Lung (tissue), 12 donors: ENCODE data around the gene NCKAP5L. TPM values are rescaled to one million over a fixed set of nuclear protein-coding genes. Genes with fewer than 3 reads are reported as not detected.

Experiments used
- ATAC-seq: fragments of 200-7000 bp; cut with Tn5 transposase; one replicate; pipeline ENCODE4 v1.9.1; 2020; ENCODE audit warnings: moderate number of reproducible peaks; ENCODE audit not compliant: insufficient read depth, low FRiP score
- DNase-seq, 3 donors: peaks; one replicate each; pipeline ENCODE4 v3.0.0-alpha.2; 2013 to 2017
- H3K27ac ChIP-seq, 2 donors: one replicate each; pipeline ENCODE4 v1.5.1; 2013; ENCODE audit warnings: mild to moderate bottlenecking in 2 of 2, moderate library complexity in 2 of 2, control low read depth in 1 of 2, inconsistent platforms in 1 of 2, low read depth in 1 of 2, low read length in 1 of 2
- H3K27me3 ChIP-seq, 3 donors: one replicate each; pipeline ENCODE4 v1.5.1; 2013; ENCODE audit warnings: low read length in 2 of 3; ENCODE audit not compliant: control insufficient read depth in 3 of 3, insufficient read depth in 3 of 3
- H3K36me3 ChIP-seq, 4 donors: one replicate each; pipeline ENCODE4 v1.5.1; 2013; ENCODE audit warnings: low read length in 4 of 4, mild to moderate bottlenecking in 1 of 4, moderate library complexity in 1 of 4; ENCODE audit not compliant: control insufficient read depth in 4 of 4, insufficient read depth in 4 of 4
- H3K4me1 ChIP-seq, 5 donors: one replicate each; pipeline ENCODE4 v1.5.1; 2013; ENCODE audit warnings: low read length in 5 of 5, mild to moderate bottlenecking in 2 of 5, moderate library complexity in 1 of 5; ENCODE audit not compliant: control insufficient read depth in 5 of 5, insufficient read depth in 5 of 5
- H3K4me3 ChIP-seq: one replicate; pipeline ENCODE4 v1.5.1; 2013; ENCODE audit warnings: mild to moderate bottlenecking, control low read depth, moderate library complexity
- H3K9ac ChIP-seq, 2 donors: one replicate each; pipeline ENCODE4 v1.5.1; 2013; ENCODE audit warnings: low read length in 2 of 2, control low read depth in 1 of 2; ENCODE audit not compliant: insufficient read depth in 1 of 2
- H3K9me3 ChIP-seq, 4 donors: one replicate each; pipeline ENCODE4 v1.5.1; 2013; ENCODE audit warnings: low read length in 3 of 4, mild to moderate bottlenecking in 1 of 4, moderate library complexity in 1 of 4; ENCODE audit not compliant: control insufficient read depth in 4 of 4, insufficient read depth in 3 of 4
- WGBS, 2 donors: extraction: QIAGEN DNeasy Blood & Tissue Kit; methylation state at CpG; one replicate each; pipeline ENCODE4 v1.1.7; 2013; 5-methylcytosine and 5-hydroxymethylcytosine counted together
- polyA plus RNA-seq, 2 donors: library from polyadenylated mRNA; stranded (reverse); fragments of 200-250 nt; gene quantifications; one replicate each; pipeline ENCODE4 v1.2.1, GENCODE V29; 2013
- total RNA-seq, 2 donors: library from RNA; depleted of rRNA in 1 of 2; stranded (reverse); fragments of >200 nt in 1 of 2; gene quantifications; one replicate each; pipeline ENCODE4 v1.2.1, GENCODE V29; 2014 to 2021
- TF ChIP-seq, protein P1 (sequence below): IDR thresholded peaks from 2 replicates; pipeline ENCODE4 v1.5.1; 2012; ENCODE audit warnings: mild to moderate bottlenecking; ENCODE audit errors: control extremely low read depth, extremely low read depth
- donor health status: control.
- donor health status: control.
- donor health status: Bipolar disorder and iron deficiency.
- donor health status: healthy.
- donor health status: DM: yes; HTN: yes; CAD: no.

NCKAP5L gene
- total and polyA plus RNA-seq, 4 donors: 15.7 to 30.8 (median 20.1) TPM

- ATAC-seq: peak; percentile 20
- H3K27ac ChIP-seq: peak overlapping the region; percentile 26 to 51
- WGBS, 2 donors: 29 to 31% methylated on average over 16 of the region's 16 CpGs
These were observed 41.0 kb upstream of the NCKAP5L start for GRCh38 chr12:49868952-49869815.

DNA sequence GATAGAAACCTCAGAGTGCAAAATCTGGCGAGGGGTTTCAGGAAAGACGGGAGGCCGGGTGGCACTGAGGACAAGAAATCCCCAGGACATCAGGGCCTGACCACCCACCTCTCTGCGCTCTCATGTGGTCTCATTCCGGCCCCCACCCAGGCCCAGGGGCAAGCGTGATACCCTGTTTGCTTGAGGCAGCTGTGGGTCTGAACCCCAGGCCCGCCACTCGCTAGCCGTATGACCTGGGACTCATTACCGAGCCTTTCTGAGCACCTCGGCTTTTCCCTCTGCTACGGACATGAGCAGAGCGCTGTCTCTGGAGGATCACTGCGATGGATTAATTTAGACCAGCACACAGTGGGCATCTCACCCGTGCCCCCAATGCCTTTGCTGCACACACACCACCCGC, 40.2 kb upstream of the NCKAP5L start:
- Histone ChIP-seq H3K9me3 (no peaks in the 10 kb centered on the region), H3K36me3 (no peaks in the 10 kb centered on the region), H3K27ac (peak overlapping the region; percentile 2 to 26), H3K9ac (no peak overlapping the region), H3K4me3 (no peak overlapping the region), H3K27me3 (no peaks in the 10 kb centered on the region), H3K4me1 (peaks cover 3 to 53% (median 30%) of the 10 kb centered on the region in 5 donors)
- WGBS, 2 donors: 89 to 93% methylated on average over 13 to 16 of the region's 16 CpGs
- ATAC-seq: no peak
- DNase-seq: no peak
- TF ChIP-seq, protein P1, sequence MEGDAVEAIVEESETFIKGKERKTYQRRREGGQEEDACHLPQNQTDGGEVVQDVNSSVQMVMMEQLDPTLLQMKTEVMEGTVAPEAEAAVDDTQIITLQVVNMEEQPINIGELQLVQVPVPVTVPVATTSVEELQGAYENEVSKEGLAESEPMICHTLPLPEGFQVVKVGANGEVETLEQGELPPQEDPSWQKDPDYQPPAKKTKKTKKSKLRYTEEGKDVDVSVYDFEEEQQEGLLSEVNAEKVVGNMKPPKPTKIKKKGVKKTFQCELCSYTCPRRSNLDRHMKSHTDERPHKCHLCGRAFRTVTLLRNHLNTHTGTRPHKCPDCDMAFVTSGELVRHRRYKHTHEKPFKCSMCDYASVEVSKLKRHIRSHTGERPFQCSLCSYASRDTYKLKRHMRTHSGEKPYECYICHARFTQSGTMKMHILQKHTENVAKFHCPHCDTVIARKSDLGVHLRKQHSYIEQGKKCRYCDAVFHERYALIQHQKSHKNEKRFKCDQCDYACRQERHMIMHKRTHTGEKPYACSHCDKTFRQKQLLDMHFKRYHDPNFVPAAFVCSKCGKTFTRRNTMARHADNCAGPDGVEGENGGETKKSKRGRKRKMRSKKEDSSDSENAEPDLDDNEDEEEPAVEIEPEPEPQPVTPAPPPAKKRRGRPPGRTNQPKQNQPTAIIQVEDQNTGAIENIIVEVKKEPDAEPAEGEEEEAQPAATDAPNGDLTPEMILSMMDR: no peak

More at GRCh38 chr12:49868952-49869815, 41.0 kb upstream of the NCKAP5L start:
- no peak overlapping the region for H3K4me3 ChIP-seq
- no peaks in the 10 kb centered on the region for H3K27me3 ChIP-seq
- H3K9me3 ChIP-seq: no peaks in the 10 kb centered on the region
- peak; percentile 98 to 100 (median 100) for DNase-seq
- H3K36me3 ChIP-seq: no peaks in the 10 kb centered on the region
- no peak overlapping the region for H3K9ac ChIP-seq
- H3K4me1 ChIP-seq: peaks cover 3 to 58% (median 34%) of the 10 kb centered on the region in 5 donors
- TF ChIP-seq, protein P1: no peak

DNA sequence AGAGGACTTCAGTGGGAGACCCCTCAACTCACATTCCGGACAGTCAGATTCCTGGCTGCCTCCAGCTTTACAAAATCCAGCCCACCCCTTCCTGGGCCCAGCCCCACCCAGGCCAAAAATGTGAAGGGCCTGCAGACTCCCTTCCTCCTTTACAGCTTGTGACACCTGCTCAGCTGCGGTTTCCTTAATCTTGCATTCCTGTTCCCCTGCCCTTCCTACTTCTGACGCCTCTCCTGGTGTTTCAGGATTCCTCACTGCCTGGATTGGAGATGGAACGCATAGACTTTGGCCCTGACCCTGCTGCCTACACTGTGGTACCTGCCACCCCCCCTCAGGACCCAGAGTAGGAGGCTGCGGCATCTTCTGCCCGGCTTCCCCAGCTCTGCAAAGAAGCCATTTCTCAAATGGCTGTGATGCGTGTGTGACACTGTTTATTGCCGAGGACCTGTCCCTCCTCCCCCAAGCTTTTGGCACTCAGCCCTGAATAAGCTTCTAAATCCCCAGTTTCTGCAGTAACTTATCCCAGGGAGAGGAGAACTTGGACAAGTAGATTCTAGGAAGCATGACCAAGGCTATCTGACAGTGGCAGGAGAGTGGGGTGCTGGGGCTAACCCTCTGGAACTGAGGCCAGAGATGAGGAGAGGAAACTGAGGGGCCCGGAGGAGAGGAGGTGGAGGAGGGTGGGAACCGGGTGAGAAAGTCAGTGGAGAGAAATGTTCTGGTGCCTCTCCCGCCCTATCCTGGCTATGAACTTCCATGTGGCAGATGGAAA, 39.5 kb upstream of the NCKAP5L start:
- Histone ChIP-seq H3K4me1 (peaks cover 0 to 46% (median 26%) of the 10 kb centered on the region in 5 donors), H3K36me3 (no peaks in the 10 kb centered on the region), H3K27me3 (no peaks in the 10 kb centered on the region), H3K9ac (no peak overlapping the region), H3K27ac (peak overlapping the region in 1 of 2 donors; percentile 37), H3K4me3 (no peak overlapping the region), H3K9me3 (no peaks in the 10 kb centered on the region)
- TF ChIP-seq, protein P1: no peak
- 50 to 59% methylated on average over 11 of the region's 11 CpGs for WGBS, 2 donors
- DNase-seq (peak; percentile 20 to 37 (median 25)), ATAC-seq (peak; percentile 23)
